ENCODE data around the gene PRKN.

GRCh38 chr6:162674452-162674851 lies 53.1 kb downstream of the PRKN start:
- no peak for TF ChIP-seq CTCF (IDR thresholded peaks at IDR 0.05)
- TF ChIP-seq POLR2A (IDR thresholded peaks at IDR 0.05) = no peak

Measured in thyroid gland (tissue), 4 donors.